ENCODE data around the gene FLT3.

Gene FLT3

GRCh38 chr13:27976362-27977091 lies 123.8 kb downstream of the FLT3 start:
- Histone ChIP-seq H3K27me3 (ENCODE audit: low read length) (no peaks in the 10 kb centered on the region), H2AFZ (ENCODE audit: low read depth, low read length, severe bottlenecking) (no peak overlapping the region), H3K9me2 (replicated peaks; ENCODE audit: insufficient read depth, low read length) (no peaks in the 10 kb centered on the region), H3K79me2 (ENCODE audit: insufficient read depth, low read length) (no peaks in the 10 kb centered on the region), H3K9me3 (ENCODE audit: insufficient read depth, low read length) (no peaks in the 10 kb centered on the region), H3K4me2 (ENCODE audit: low read depth, low read length, poor library complexity, severe bottlenecking) (no peak overlapping the region), H4K20me1 (ENCODE audit: low read depth, low read length) (no peaks in the 10 kb centered on the region), H3F3A (ENCODE audit: insufficient read depth) (no peaks in the 10 kb centered on the region), H3K4me3 (ENCODE audit: insufficient read depth, low read length, poor library complexity, severe bottlenecking) (no peak overlapping the region), H3K9ac (ENCODE audit: low read length) (no peak overlapping the region), H3K36me3 (ENCODE audit: low read length) (no peaks in the 10 kb centered on the region), H3K27ac (ENCODE audit: low read depth, low read length) (no peak overlapping the region)
- no peak for TF ChIP-seq EZH2phosphoT487 (conservative IDR thresholded peaks at IDR 0.05; ENCODE audit: low read length)
- TF ChIP-seq CTCF (IDR thresholded peaks at IDR 0.05; ENCODE audit: insufficient read depth, low read length, poor library complexity, severe bottlenecking), result no peak

GRCh38 chr13:27975564-27976361 lies 124.6 kb downstream of the FLT3 start:
- no peaks in the 10 kb centered on the region for H3K27me3 ChIP-seq (ENCODE audit: low read length)
- TF ChIP-seq CTCF (IDR thresholded peaks at IDR 0.05; ENCODE audit: insufficient read depth, low read length, poor library complexity, severe bottlenecking) (no peak), EZH2phosphoT487 (conservative IDR thresholded peaks at IDR 0.05; ENCODE audit: low read length) (no peak)
- H4K20me1 ChIP-seq (ENCODE audit: low read depth, low read length), result no peaks in the 10 kb centered on the region
- no peak overlapping the region for H3K4me3 ChIP-seq (ENCODE audit: insufficient read depth, low read length, poor library complexity, severe bottlenecking)
- H3F3A ChIP-seq (ENCODE audit: insufficient read depth), result no peaks in the 10 kb centered on the region
- H2AFZ ChIP-seq (ENCODE audit: low read depth, low read length, severe bottlenecking), result no peak overlapping the region
- H3K79me2 ChIP-seq (ENCODE audit: insufficient read depth, low read length), result no peaks in the 10 kb centered on the region
- H3K36me3 ChIP-seq (ENCODE audit: low read length), result no peaks in the 10 kb centered on the region
- no peak overlapping the region for H3K27ac ChIP-seq (ENCODE audit: low read depth, low read length)
- no peaks in the 10 kb centered on the region for H3K9me3 ChIP-seq (ENCODE audit: insufficient read depth, low read length)
- H3K9ac ChIP-seq (ENCODE audit: low read length), result no peak overlapping the region
- H3K9me2 ChIP-seq (replicated peaks; ENCODE audit: insufficient read depth, low read length), result no peaks in the 10 kb centered on the region
- H3K4me2 ChIP-seq (ENCODE audit: low read depth, low read length, poor library complexity, severe bottlenecking), result no peak overlapping the region

- no peak overlapping the region for H3K27ac ChIP-seq (ENCODE audit: low read depth, low read length)
- H3K79me2 ChIP-seq (ENCODE audit: insufficient read depth, low read length), result no peaks in the 10 kb centered on the region
- H3K4me2 ChIP-seq (ENCODE audit: low read depth, low read length, poor library complexity, severe bottlenecking), result no peak overlapping the region
- TF ChIP-seq CTCF (IDR thresholded peaks at IDR 0.05; ENCODE audit: insufficient read depth, low read length, poor library complexity, severe bottlenecking) (no peak), EZH2phosphoT487 (conservative IDR thresholded peaks at IDR 0.05; ENCODE audit: low read length) (no peak)
- H2AFZ ChIP-seq (ENCODE audit: low read depth, low read length, severe bottlenecking), result no peak overlapping the region
- no peaks in the 10 kb centered on the region for H3K27me3 ChIP-seq (ENCODE audit: low read length)
- H3K4me3 ChIP-seq (ENCODE audit: insufficient read depth, low read length, poor library complexity, severe bottlenecking), result no peak overlapping the region
- H3K9ac ChIP-seq (ENCODE audit: low read length), result no peak overlapping the region
- no peaks in the 10 kb centered on the region for H4K20me1 ChIP-seq (ENCODE audit: low read depth, low read length)
- H3K36me3 ChIP-seq (ENCODE audit: low read length), result no peaks in the 10 kb centered on the region
- H3F3A ChIP-seq (ENCODE audit: insufficient read depth), result no peaks in the 10 kb centered on the region
- no peaks in the 10 kb centered on the region for H3K9me3 ChIP-seq (ENCODE audit: insufficient read depth, low read length)
- no peaks in the 10 kb centered on the region for H3K9me2 ChIP-seq (replicated peaks; ENCODE audit: insufficient read depth, low read length)
Observed at GRCh38 chr13:27973961-27974662, 126.3 kb downstream of the FLT3 start.
